DND-41 (cell line): ENCODE data around the gene CENPU.

Source experiments
- EZH2 ChIP-seq: IDR thresholded peaks from 3 replicates; pipeline ENCODE4 v1.6.1; 2012; ENCODE audit warnings: borderline replicate concordance, low read depth, mild to moderate bottlenecking, moderate library complexity, low read length, inconsistent platforms; ENCODE audit not compliant: severe bottlenecking
- TF ChIP-seq, protein P1 (sequence below): IDR thresholded peaks from 2 replicates; pipeline ENCODE4 v1.5.1; 2012; ENCODE audit warnings: borderline replicate concordance, low read length, moderate library complexity, mild to moderate bottlenecking; ENCODE audit not compliant: poor library complexity, severe bottlenecking; ENCODE audit errors: extremely low read depth

DNA sequence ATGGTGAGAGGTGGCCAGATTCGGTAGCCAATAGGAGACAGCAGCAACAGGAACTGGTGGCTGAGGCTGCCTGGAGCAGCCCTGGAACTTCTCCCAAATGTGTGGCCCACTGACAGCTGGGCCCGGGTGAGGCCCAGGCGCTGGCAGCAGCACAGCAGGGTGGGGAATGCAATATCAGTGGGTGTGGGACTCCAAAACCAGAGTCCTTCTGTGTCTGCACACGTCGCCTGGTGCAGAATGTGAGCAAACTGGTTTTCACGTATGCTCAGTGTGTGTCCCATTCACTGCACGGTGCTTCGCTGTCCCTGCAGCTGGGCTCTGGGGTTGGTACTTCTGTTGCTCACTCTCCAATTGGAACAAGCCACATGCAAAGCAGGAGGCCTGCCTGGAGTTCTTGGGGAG, 14.4 kb upstream of the CENPU start:
- TF ChIP-seq, protein P1, sequence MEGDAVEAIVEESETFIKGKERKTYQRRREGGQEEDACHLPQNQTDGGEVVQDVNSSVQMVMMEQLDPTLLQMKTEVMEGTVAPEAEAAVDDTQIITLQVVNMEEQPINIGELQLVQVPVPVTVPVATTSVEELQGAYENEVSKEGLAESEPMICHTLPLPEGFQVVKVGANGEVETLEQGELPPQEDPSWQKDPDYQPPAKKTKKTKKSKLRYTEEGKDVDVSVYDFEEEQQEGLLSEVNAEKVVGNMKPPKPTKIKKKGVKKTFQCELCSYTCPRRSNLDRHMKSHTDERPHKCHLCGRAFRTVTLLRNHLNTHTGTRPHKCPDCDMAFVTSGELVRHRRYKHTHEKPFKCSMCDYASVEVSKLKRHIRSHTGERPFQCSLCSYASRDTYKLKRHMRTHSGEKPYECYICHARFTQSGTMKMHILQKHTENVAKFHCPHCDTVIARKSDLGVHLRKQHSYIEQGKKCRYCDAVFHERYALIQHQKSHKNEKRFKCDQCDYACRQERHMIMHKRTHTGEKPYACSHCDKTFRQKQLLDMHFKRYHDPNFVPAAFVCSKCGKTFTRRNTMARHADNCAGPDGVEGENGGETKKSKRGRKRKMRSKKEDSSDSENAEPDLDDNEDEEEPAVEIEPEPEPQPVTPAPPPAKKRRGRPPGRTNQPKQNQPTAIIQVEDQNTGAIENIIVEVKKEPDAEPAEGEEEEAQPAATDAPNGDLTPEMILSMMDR = no peak
- TF ChIP-seq EZH2 = no peak
